ENCODE measurements around the gene GPR108. TPM values are rescaled to one million over a fixed set of nuclear protein-coding genes. Genes with fewer than 3 reads are reported as not detected.
A peak's percentile ranks its signal among the peaks of the same experiment; 100 is the strongest.

The GPR108 gene
- total RNA-seq, 4 donors from 2014 or later: 45.7 to 72.8 (median 52.0) TPM

- no peaks in the 10 kb centered on the region for H3K9me3 ChIP-seq
- H3K27me3 ChIP-seq: peaks cover 0 to 55% (median 0%) of the 10 kb centered on the region in 4 donors
- H3K4me1 ChIP-seq: peaks cover 0 to 6% (median 0%) of the 10 kb centered on the region in 3 donors
- peaks cover 0 to 6% (median 0%) of the 10 kb centered on the region in 3 donors for H3K36me3 ChIP-seq
- no peak for DNase-seq
- intact Hi-C loops (cut with DNase I): no loop called here
- no peak overlapping the region for H3K4me3 ChIP-seq
- H3K27ac ChIP-seq: no peak overlapping the region
- 83 to 85% methylated on average over 8 of the region's 16 CpGs for WGBS, 2 donors
- TF ChIP-seq, protein P1, sequence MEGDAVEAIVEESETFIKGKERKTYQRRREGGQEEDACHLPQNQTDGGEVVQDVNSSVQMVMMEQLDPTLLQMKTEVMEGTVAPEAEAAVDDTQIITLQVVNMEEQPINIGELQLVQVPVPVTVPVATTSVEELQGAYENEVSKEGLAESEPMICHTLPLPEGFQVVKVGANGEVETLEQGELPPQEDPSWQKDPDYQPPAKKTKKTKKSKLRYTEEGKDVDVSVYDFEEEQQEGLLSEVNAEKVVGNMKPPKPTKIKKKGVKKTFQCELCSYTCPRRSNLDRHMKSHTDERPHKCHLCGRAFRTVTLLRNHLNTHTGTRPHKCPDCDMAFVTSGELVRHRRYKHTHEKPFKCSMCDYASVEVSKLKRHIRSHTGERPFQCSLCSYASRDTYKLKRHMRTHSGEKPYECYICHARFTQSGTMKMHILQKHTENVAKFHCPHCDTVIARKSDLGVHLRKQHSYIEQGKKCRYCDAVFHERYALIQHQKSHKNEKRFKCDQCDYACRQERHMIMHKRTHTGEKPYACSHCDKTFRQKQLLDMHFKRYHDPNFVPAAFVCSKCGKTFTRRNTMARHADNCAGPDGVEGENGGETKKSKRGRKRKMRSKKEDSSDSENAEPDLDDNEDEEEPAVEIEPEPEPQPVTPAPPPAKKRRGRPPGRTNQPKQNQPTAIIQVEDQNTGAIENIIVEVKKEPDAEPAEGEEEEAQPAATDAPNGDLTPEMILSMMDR (IDR thresholded peaks at IDR 0.05): no peak
- TF ChIP-seq POLR2A (IDR thresholded peaks at IDR 0.05): no peak
Observed at GRCh38 chr19:6707658-6708018, 29.7 kb downstream of the GPR108 start.

DNA sequence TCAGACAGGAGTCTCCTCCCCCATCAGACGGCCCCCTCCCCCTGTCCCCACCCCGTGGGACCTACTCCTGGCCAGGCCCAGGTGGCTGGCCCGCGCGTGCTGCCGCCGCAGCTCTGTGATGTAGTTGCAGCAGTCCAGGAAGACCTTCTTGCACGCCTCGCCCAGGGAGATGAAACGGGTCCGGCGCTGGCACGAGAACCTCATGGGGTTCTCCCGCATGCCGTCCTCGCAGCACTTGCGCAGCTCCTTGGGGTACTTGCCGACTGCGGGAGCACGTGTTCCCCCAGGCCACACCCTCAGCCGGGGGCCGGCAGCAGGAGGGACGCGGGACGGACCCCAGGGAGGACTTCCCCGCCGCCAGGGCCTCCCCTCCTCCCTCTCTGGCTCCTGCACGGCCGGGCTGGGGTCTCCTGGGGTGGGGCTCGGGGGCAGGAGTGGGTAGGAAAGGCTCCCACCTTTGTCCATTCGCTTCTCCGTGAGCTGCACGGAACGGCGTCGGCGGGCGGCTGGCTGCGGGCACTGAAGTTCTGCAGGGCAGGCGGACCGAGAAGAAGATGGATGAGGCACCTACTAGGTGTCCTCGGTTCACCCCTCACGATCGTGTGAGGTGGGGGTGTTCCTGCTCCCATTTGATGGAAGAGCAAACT lies 30.2 kb downstream of the GPR108 start:
- Histone ChIP-seq H3K9me3 (no peaks in the 10 kb centered on the region), H3K4me3 (no peak overlapping the region), H3K4me1 (peaks cover 0 to 6% (median 0%) of the 10 kb centered on the region in 3 donors), H3K27me3 (peaks cover 0 to 51% (median 0%) of the 10 kb centered on the region in 4 donors), H3K27ac (no peak overlapping the region), H3K36me3 (peaks cover 0 to 6% (median 0%) of the 10 kb centered on the region in 3 donors)
- 70% methylated on average over 2 of the region's 44 CpGs; no CpG with 5 or more reads in 1 of the 2 donors for WGBS, 2 donors
- intact Hi-C loops (cut with DNase I): no loop called here
- DNase-seq: no peak
- TF ChIP-seq, protein P1 (IDR thresholded peaks at IDR 0.05): no peak
- TF ChIP-seq POLR2A (IDR thresholded peaks at IDR 0.05): no peak

DNA sequence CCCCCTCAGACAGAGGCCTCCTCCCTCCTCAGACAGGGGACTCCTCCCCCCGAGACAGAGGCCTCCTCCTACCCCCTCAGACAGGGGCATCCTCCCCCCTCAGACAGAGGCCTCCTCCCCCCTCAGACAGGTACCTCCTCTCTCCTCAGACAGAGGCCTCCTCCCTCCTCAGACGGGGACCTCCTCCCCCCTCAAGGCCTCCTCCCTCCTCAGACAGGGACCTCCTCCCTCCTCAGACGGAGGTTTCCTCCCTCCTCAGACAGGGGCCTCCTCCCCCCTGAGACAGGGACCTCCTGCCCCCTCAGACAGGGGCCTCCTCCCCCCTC lies 30.8 kb downstream of the GPR108 start:
- Histone ChIP-seq H3K4me1 (peaks cover 0 to 6% (median 0%) of the 10 kb centered on the region in 3 donors), H3K4me3 (no peak overlapping the region), H3K36me3 (peaks cover 0 to 6% (median 0%) of the 10 kb centered on the region in 3 donors), H3K27me3 (peaks cover 0 to 47% (median 0%) of the 10 kb centered on the region in 4 donors), H3K9me3 (no peaks in the 10 kb centered on the region), H3K27ac (no peak overlapping the region)
- intact Hi-C loops (cut with DNase I): no loop called here
- no peak for DNase-seq
- 80% methylated on average over 1 of the region's 3 CpGs; no CpG with 5 or more reads in 1 of the 2 donors for WGBS, 2 donors
- TF ChIP-seq, protein P1 (IDR thresholded peaks at IDR 0.05): no peak
- TF ChIP-seq POLR2A (IDR thresholded peaks at IDR 0.05): no peak

- Histone ChIP-seq H3K9me3 (no peaks in the 10 kb centered on the region), H3K4me3 (no peak overlapping the region), H3K27me3 (peaks cover 0 to 42% (median 0%) of the 10 kb centered on the region in 4 donors), H3K27ac (peak overlapping the region in 1 of 4 donors; percentile 40), H3K36me3 (peaks cover 0 to 6% (median 0%) of the 10 kb centered on the region in 3 donors), H3K4me1 (peaks cover 0 to 6% (median 0%) of the 10 kb centered on the region in 3 donors)
- WGBS, 2 donors: 61 to 70% methylated on average over 6 to 10 of the region's 11 CpGs
- intact Hi-C loops (cut with DNase I): no loop called here
- no peak for TF ChIP-seq POLR2A (IDR thresholded peaks at IDR 0.05)
- DNase-seq: no peak
Observed at GRCh38 chr19:6705931-6706632, 31.3 kb downstream of the GPR108 start.

DNA sequence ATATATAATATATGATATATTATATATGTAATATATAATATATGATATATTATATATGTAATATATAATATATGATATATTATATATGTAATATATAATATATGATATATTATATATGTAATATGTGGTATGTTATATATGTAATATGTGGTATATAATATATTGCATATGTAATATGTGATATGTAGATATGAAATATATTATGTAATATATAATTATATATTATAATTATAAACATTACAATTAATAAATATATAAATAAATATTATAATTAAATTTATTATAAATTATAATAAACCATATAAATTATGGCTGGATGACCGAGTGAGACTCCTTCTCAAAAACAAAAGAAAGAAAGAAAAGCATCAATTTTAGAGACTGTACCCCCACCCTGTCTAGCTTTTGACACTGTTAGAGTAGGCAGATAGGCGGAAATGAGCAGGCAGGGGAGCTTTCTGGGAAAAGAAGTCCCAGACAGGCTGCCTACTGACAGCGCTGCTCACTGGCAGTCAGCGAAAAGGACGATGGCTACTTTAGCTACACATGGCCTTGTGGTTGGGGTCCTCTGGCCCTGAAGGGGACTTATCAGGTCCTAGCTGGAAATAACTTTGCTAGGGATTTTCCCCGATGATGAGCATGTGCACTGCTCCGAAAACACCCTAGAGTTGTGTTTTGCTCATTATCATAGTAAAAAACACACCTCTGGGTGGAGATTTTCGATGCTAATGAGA lies 36.6 kb downstream of the GPR108 start:
- no peak overlapping the region for H3K27ac ChIP-seq
- no peaks in the 10 kb centered on the region for H3K4me1 ChIP-seq
- no peaks in the 10 kb centered on the region for H3K9me3 ChIP-seq
- no peaks in the 10 kb centered on the region for H3K36me3 ChIP-seq
- WGBS, 2 donors: 71 to 78% methylated on average over 8 of the region's 8 CpGs
- intact Hi-C loops (cut with DNase I): no loop called here
- H3K4me3 ChIP-seq: no peak overlapping the region
- DNase-seq: no peak
- no peaks in the 10 kb centered on the region for H3K27me3 ChIP-seq
- TF ChIP-seq POLR2A (IDR thresholded peaks at IDR 0.05): no peak
- TF ChIP-seq, protein P1 (IDR thresholded peaks at IDR 0.05): no peak

All from esophagus squamous epithelium (tissue), 5 donors.